MV-4-11 (cell line): ENCODE results near the gene EPHB2.

Experiments
- DNase-seq: peaks from one replicate; lab custom pipeline; 2025; lab: John Stamatoyannopoulos, UW

EPHB2 gene

GRCh38 chr1:22818061-22818770 is 107.6 kb downstream of the EPHB2 start:
- DNase-seq: no peak

- DNase-seq: no peak
These were observed 108.7 kb downstream of the EPHB2 start for GRCh38 chr1:22819361-22819760.

GRCh38 chr1:22821027-22821426 is 110.4 kb downstream of the EPHB2 start:
- DNase-seq: no peak

DNA sequence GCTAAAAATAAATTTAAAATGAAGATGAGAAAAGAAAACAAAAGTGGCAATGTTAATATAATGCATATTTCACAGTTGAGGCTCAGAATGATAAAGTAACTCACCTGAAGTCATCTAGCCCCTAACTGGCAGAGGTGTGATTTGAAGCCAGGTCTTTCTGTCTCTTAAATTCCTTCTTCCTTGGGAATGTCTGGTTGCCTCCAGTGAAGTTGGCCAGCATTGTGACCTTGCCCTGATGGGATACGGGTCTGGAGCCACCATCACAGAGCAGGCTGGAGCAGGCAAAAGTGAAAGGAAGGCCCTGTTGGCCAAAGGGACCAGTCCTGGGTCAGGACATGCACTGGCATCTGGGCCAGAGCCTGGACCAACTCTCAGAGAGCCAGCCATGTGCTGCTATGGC is 111.7 kb downstream of the EPHB2 start:
- no peak for DNase-seq

DNA sequence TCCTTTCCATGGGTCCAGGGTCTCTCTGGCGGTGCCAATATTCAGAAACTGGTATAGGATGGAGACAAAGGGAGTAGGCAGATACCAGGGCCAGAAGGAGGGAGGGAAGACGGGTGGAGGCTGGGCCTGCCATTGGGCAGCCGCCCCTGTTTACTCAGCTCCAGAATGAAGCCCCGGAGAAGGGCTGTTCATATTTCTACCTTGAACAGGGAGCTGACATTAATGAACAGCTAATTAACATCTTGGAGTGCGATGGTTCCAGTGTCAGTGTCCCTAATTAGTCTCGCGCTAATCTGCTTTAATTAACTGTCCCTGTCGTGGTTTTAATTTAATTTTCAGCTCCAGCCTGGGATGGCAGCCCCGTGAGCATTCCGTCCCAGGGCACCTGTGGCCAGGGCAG is 113.8 kb downstream of the EPHB2 start:
- no peak for DNase-seq

DNA sequence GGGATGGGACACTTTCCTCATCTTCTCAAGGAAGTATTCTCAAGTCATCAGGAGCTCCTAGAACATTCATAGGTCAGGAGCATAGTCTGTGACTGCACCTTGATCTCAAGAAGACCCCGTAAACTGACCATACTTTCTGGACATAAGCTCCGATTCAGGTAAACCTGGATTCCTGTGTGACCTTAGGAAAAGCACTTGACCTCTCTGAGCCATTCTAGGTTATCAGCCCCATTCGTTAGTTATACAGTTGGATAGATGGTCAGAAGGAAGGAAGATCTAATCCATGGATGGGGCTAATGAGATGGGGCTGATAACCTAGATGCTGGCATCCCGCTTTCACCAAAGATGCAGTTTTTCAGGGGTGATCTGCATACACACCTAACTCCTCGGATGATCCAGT is 114.3 kb downstream of the EPHB2 start:
- DNase-seq: no peak

DNA sequence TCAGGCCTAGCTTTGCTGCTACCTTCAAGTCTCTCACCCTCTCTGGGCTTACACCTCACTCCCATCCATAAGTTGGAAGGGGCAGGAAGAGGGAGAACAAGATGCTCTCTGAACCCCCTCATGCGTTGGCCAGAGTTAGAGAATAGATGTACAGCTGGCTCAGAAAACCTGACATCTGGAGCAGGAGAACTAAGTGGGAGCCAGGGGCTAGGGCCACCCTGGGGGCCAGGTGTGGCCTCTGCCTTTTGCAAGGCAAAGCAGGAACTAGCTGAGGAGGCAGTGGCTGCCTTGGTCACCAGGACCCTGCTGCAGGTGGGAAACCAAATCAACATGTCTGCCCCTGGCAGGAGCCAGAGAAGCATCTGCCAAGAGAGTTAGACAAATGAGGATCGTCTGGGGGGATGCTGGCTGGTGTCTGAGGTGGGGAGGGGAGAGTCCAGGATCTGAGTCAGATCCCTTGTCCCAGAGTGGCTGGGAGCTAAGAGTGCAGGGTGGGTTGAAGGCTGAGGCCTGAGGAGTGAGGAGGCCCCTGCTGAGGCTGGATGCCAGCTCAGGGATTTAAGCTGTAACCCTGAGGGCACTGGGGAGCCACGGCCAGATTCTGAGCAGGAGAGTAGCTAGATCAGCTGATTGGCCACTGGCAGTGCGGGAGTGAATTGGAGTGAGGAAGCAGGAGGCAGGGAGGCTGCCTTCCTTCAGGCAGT is 115.0 kb downstream of the EPHB2 start:
- no peak for DNase-seq

GRCh38 chr1:22826604-22827580 is 116.3 kb downstream of the EPHB2 start:
- no peak for DNase-seq

DNA sequence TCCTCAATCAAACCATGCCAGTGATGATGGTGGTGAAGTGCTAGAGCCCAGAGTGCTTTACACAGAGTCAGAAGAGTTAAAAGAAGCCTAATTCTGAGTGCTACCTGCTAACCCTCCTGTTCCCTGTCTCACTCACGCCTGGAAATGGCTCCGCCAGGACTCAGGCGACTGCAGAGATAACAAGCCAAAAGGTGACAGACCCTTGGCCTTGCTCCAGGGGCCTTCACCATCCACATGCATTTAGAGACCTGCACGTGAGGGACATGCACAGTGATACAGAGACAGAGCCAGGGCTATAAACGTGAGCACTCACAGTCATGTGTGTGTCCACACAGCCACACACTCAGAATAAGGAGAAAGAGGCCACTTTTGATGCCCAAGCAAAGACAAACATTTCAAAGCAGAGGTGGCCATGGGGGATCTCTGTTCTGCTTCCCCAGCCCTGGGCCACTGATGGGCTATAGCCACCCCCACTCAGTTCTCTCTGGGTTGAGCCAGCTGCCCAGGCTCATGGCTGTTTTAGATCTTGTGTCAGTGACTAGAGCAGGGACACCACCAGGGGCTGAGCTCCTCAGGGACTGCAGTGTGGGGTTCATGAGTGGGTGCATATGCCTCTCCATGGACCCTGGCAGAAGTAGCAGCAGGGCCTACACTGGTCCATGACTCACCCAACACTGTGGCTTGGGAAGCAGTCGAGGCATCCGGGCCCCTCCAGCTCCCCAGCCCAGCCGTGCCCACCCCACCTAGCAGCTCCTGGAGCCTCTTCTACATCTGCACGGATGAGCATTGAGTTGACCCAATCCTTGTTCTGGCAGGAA is 117.2 kb downstream of the EPHB2 start:
- no peak for DNase-seq

- no peak for DNase-seq
These were observed 118.1 kb downstream of the EPHB2 start for GRCh38 chr1:22828484-22829308.

DNA sequence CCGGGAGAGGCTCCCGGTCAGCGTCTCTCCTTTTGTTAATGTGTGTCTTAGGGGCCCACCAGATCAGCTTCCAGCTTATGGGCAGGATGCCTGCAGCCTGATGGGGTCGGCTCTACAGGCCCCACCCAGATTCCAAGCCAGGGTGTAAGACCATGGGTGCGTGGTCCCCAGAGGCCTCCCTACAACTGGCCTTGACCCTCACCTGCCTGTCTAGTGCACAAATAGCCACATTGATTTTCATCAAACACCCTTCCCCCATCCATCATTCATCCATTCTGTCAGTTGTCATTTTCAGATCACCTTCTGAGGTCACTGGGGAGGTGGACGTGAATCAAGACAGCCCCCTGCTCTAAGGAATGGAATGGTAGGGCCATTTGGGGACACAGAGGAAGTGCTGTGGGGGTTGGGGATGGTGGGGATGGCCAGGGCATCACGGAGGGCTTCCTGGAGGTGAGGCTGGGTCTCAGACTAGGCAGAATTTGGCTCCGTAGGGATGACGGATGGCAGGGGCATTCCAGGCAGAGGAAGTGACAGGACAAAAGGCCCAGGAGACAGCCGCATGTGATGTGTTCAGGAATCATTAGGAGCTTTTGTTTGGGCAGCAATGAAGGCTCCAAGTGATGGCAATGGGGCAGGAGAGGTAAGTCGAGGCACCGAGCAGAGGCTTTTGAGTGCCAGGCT is 118.8 kb downstream of the EPHB2 start:
- no peak for DNase-seq

GRCh38 chr1:22830041-22830566 is 119.5 kb downstream of the EPHB2 start:
- no peak for DNase-seq

GRCh38 chr1:22830757-22831340 is 120.2 kb downstream of the EPHB2 start:
- DNase-seq: no peak

- DNase-seq: peak; percentile 79
These were observed 121.2 kb downstream of the EPHB2 start for GRCh38 chr1:22831729-22832413.

DNA sequence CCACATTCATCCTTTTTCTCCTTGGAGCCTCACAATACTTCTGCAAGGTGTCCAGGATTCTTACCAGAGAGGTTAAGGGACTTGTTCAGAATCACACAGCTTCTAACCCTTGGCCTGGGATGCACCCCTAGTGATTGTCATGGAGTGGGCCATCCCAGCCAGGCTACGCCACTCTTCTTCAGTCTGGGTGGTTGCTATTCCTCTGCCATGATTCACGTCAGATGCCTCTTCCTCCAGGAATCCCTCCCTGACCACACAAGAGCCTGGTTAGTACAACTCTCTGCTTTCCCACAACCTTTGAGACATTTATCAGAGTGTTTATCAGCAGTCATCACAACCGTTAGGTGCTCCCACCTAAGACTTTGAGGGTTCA is 121.8 kb downstream of the EPHB2 start:
- no peak for DNase-seq

DNA sequence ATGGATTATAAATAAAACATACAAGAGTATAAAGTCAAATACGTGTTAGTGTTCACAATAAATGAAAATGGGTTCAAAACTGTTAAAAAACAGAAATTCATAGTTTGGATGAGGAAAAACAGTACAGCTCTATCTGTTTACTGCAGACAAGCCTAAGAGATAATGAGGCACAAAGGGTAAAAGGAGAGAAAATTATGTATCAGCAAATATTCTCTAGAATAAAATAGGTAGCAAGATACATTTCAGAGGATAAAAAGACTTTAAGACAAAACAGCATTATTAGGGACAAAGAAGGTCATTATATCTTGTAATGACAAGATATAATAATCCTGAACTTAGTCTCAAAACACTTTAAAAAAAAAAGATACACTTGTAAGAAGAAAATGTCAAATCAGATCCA is 123.1 kb downstream of the EPHB2 start:
- DNase-seq: no peak

DNA sequence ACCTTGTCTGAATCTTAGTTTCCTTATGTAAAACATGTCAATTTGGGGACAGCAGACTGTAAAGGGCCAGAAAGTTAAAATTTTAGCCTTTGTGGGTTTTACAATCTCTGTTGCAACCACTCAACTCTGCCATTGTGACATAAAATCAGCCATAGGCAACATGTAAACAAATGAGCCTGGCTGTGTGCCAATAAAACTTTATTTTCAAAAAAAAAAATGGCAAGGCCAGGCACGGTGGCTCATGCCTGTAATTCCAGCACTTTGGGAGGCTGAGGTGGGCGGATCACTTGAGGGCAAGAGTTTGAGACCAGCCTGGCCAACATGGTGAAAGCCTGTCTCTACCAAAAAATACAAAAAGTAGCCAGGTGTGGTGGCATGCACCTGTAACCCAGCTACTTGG is 123.8 kb downstream of the EPHB2 start:
- peak; percentile 4 for DNase-seq

DNA sequence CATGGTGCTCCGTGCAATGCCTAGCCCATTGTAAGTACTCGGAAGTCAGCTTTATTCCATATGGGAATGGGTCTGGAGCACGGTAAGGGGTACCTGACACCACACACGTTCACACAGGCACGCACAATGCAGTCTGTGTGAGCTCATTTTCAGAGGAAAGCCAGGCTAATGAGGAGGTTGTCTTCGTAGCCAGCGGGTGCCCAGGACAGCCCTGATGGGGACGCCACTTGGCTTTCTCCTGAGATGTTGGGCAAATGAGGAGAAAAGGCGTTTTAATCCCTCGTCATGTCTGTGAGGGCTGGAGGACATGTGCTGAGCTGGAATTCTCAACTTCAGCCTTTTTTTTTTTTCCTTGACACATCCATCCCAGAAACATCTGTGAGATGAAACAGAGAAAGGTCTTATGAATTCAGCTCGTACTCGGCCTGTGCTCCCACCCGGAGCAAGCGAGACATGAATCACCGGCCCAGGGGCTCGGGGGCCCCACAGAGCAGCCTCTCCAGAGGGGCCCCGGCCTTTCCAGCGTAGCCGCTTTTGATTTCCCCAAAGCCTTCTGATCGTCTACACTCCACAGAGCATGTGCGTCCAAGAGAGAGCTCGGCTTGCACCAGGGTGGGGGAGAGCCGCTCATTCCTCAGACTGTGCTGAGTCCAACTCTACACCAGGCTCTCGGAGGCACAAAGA is 125.1 kb downstream of the EPHB2 start:
- DNase-seq: no peak
